ENCODE data around the gene OR1L6. TPM values are rescaled to one million over a fixed set of nuclear protein-coding genes. Genes with fewer than 3 reads are reported as not detected.

OR1L6 gene
- total and polyA plus RNA-seq, 4 donors: not detected

DNA sequence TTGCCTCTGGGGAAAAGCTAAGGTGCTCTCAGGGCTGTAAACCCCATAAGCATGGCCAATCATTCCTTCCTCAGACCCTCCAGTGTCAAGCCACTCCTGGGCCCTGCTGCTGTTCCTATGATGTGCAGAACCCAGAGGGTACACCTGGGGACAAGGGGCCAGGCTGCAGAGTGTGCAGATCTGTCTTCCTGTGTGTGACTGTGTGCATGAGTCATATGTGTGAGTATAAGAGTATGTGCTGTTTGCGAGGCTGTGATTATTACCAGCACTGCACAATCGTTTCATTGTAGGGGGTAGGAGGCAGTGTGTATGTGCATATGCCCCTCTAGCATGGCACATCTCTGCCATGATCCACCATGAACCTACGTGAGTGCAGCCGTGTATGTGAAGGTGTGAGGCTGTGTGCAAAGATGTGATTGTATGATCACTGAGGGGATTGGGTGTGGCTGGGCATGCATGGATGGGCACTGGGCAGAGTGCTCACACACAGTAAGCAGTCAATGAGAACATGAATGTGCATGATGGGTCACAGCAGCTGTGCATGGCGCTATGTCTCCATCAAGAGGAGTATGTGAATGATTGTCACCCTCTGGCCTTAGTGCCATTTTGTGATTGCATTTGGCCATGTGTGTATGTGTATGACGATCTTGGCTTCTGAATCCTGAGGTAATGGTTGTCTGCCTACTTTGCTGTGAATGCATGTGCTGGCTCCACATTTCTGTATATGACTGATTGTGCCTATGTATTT lies 55.4 kb downstream of the OR1L6 start:
- H3K9me3 ChIP-seq (ENCODE audit: control insufficient read depth, low read length): no peaks in the 10 kb centered on the region
- intact Hi-C loops (cut with DNase I): no loop called here
- no peaks in the 10 kb centered on the region for H3K27me3 ChIP-seq (ENCODE audit: control insufficient read depth in 1 of 2, insufficient read depth in 2 of 2, low read length in 1 of 2)
- H3K4me3 ChIP-seq (ENCODE audit: low read length in 2 of 2): no peak overlapping the region
- H3K36me3 ChIP-seq (ENCODE audit: control insufficient read depth in 1 of 2, insufficient read depth in 2 of 2, low read length in 1 of 2): no peaks in the 10 kb centered on the region
- no peaks in the 10 kb centered on the region for H3K4me1 ChIP-seq (ENCODE audit: control insufficient read depth in 1 of 2, insufficient read depth in 2 of 2, low read length in 2 of 2)
- H3K27ac ChIP-seq (ENCODE audit: low read depth in 1 of 2, low read length in 2 of 2): no peak overlapping the region
- WGBS, 2 donors: 81 to 84% methylated on average over 6 of the region's 6 CpGs
- no peak for ATAC-seq (ENCODE audit: low FRiP score)
- no peak for DNase-seq

Other genes starting within 250 kb of the OR1L6 start
- gene OR1J2, start 231.5 kb upstream of the OR1L6 start, total RNA-seq: not detected
- gene OR1J2, start 231.5 kb upstream of the OR1L6 start, polyA plus RNA-seq: not detected
- gene OR1J4, start 223.2 kb upstream of the OR1L6 start, total RNA-seq: not detected
- not detected for gene OR1J4, start 223.2 kb upstream of the OR1L6 start, polyA plus RNA-seq
- gene OR1N1, start 215.0 kb upstream of the OR1L6 start, total RNA-seq: not detected
- gene OR1N1, start 215.0 kb upstream of the OR1L6 start, polyA plus RNA-seq: not detected
- gene OR1N2, start 189.2 kb upstream of the OR1L6 start, total RNA-seq: not detected
- not detected for gene OR1N2, start 189.2 kb upstream of the OR1L6 start, polyA plus RNA-seq
- gene OR1L8, start 158.9 kb upstream of the OR1L6 start, total RNA-seq: not detected
- gene OR1L8, start 158.9 kb upstream of the OR1L6 start, polyA plus RNA-seq: not detected
- not detected for gene OR1Q1, start 127.6 kb upstream of the OR1L6 start, total RNA-seq
- gene OR1Q1, start 127.6 kb upstream of the OR1L6 start, polyA plus RNA-seq: not detected
- gene OR1B1, start 84.7 kb upstream of the OR1L6 start, total RNA-seq: not detected
- gene OR1B1, start 84.7 kb upstream of the OR1L6 start, polyA plus RNA-seq: not detected
- not detected for gene OR1L1, start 80.6 kb upstream of the OR1L6 start, total RNA-seq
- gene OR1L1, start 80.6 kb upstream of the OR1L6 start, polyA plus RNA-seq: not detected
- gene OR1L3, start 67.2 kb upstream of the OR1L6 start, total RNA-seq: not detected
- gene OR1L3, start 67.2 kb upstream of the OR1L6 start, polyA plus RNA-seq: not detected
- gene OR1L4, start 18.3 kb upstream of the OR1L6 start, total RNA-seq: not detected
- gene OR1L4, start 18.3 kb upstream of the OR1L6 start, polyA plus RNA-seq: not detected
- gene OR5C1, start 46.6 kb downstream of the OR1L6 start, total RNA-seq: not detected
- not detected for gene OR5C1, start 46.6 kb downstream of the OR1L6 start, polyA plus RNA-seq
- gene OR1K1, start 57.8 kb downstream of the OR1L6 start, total RNA-seq: not detected
- gene OR1K1, start 57.8 kb downstream of the OR1L6 start, polyA plus RNA-seq: not detected
- gene PDCL, start 86.3 kb downstream of the OR1L6 start, total RNA-seq: 10 to 100 TPM; 18.7 to 23.1 TPM
- 10 to 100 TPM; 11.2 to 16.7 TPM for gene PDCL, start 86.3 kb downstream of the OR1L6 start, polyA plus RNA-seq
- gene RC3H2, start 163.1 kb downstream of the OR1L6 start, total RNA-seq: 10 to 100 TPM; 52.7 to 54.1 TPM
- gene RC3H2, start 163.1 kb downstream of the OR1L6 start, polyA plus RNA-seq: 10 to 100 TPM; 10.8 to 14.9 TPM
- 1 to 10 TPM; 8.4 to 9.0 TPM for gene ZBTB6, start 171.0 kb downstream of the OR1L6 start, total RNA-seq
- 1 to 10 TPM; 4.1 to 4.8 TPM for gene ZBTB6, start 171.0 kb downstream of the OR1L6 start, polyA plus RNA-seq
- 1 to 10 TPM; 5.8 to 9.3 TPM for gene ZBTB26, start 189.2 kb downstream of the OR1L6 start, total RNA-seq
- gene ZBTB26, start 189.2 kb downstream of the OR1L6 start, polyA plus RNA-seq: 1 to 10 TPM; 4.3 to 4.9 TPM
- gene RABGAP1, start 198.7 kb downstream of the OR1L6 start, total RNA-seq: 100 to 1,000 TPM in 1 of 2 donors, 10 to 100 TPM in 1; 95.6 to 100 TPM
- 10 to 100 TPM; 30.8 to 43.9 TPM for gene RABGAP1, start 198.7 kb downstream of the OR1L6 start, polyA plus RNA-seq